Stimulated activated naive CD4-positive, alpha-beta T cell treated with Interleukin-2 at 50 U/mL for 16 hours (primary cell): Measurements from ENCODE around the gene PTPRCAP.

ENCODE experiments used
- DNase-seq: peaks from one replicate; lab custom pipeline; 2025; lab: John Stamatoyannopoulos, UW

PTPRCAP gene

GRCh38 chr11:67423891-67424613 lies 13.4 kb downstream of the PTPRCAP start:
- no peak for DNase-seq

GRCh38 chr11:67423466-67423865 lies 14.0 kb downstream of the PTPRCAP start:
- DNase-seq, result no peak

- no peak for DNase-seq
These were observed 14.6 kb downstream of the PTPRCAP start for GRCh38 chr11:67422891-67423290.

- DNase-seq, result no peak
These were observed 16.0 kb downstream of the PTPRCAP start for GRCh38 chr11:67421430-67422031.

- peak; percentile 94 for DNase-seq
These were observed 16.6 kb downstream of the PTPRCAP start for GRCh38 chr11:67420646-67421429.

- no peak for DNase-seq
These were observed 17.3 kb downstream of the PTPRCAP start for GRCh38 chr11:67420147-67420645.

- no peak for DNase-seq
These were observed 18.0 kb downstream of the PTPRCAP start for GRCh38 chr11:67419325-67420049.

GRCh38 chr11:67418476-67419281 lies 18.8 kb downstream of the PTPRCAP start:
- no peak for DNase-seq

GRCh38 chr11:67417425-67417824 lies 20.1 kb downstream of the PTPRCAP start:
- no peak for DNase-seq

- DNase-seq, result peak; percentile 59
These were observed 20.8 kb downstream of the PTPRCAP start for GRCh38 chr11:67416416-67417335.

GRCh38 chr11:67415501-67416304 lies 21.8 kb downstream of the PTPRCAP start, which contains the start of gene CARNS1:
CARNS1 (plus strand) TSS chr11:67415678; CDS start chr11:67416200, 522 bp downstream.
- no peak for DNase-seq

GRCh38 chr11:67413266-67413849 lies 24.1 kb downstream of the PTPRCAP start:
- no peak for DNase-seq

- no peak for DNase-seq
These were observed 24.8 kb downstream of the PTPRCAP start for GRCh38 chr11:67412495-67413179.

GRCh38 chr11:67411785-67412152 lies 25.7 kb downstream of the PTPRCAP start:
- DNase-seq, result no peak

- no peak for DNase-seq
These were observed 26.3 kb downstream of the PTPRCAP start for GRCh38 chr11:67410984-67411784.

GRCh38 chr11:67410369-67410831 lies 27.1 kb downstream of the PTPRCAP start:
- DNase-seq, result no peak

GRCh38 chr11:67409781-67410368 lies 27.6 kb downstream of the PTPRCAP start:
- no peak for DNase-seq
